ENCODE results near the gene LAMC2. TPM values are rescaled to one million over a fixed set of nuclear protein-coding genes. Genes with fewer than 3 reads are reported as not detected.
"Not testable (repeated sequence)": the region's sequence is repeated elsewhere in the genome, so short reads cannot be mapped to it uniquely, and the experiment has no call there.

Gene LAMC2
- total RNA-seq, 1 donor from 2014 or later, result 0.36 TPM

DNA sequence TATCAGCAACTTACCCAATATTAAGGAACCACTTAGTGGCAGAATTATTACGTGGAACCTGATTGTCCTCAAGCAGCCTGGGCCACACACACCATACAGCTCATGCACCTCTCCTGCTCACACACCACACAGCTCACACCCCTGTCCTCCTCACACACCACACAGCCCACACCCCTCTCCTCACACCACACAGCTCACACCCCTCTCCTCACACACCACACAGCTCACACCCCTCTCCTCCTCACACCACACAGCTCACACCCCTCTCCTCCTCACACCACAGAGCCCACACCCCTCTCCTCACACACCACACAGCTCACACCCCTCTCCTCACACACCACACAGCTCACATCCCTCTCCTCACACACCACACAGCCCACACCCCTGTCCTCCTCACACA, 36.8 kb upstream of the LAMC2 start:
- TF ChIP-seq, protein P1, sequence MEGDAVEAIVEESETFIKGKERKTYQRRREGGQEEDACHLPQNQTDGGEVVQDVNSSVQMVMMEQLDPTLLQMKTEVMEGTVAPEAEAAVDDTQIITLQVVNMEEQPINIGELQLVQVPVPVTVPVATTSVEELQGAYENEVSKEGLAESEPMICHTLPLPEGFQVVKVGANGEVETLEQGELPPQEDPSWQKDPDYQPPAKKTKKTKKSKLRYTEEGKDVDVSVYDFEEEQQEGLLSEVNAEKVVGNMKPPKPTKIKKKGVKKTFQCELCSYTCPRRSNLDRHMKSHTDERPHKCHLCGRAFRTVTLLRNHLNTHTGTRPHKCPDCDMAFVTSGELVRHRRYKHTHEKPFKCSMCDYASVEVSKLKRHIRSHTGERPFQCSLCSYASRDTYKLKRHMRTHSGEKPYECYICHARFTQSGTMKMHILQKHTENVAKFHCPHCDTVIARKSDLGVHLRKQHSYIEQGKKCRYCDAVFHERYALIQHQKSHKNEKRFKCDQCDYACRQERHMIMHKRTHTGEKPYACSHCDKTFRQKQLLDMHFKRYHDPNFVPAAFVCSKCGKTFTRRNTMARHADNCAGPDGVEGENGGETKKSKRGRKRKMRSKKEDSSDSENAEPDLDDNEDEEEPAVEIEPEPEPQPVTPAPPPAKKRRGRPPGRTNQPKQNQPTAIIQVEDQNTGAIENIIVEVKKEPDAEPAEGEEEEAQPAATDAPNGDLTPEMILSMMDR (IDR thresholded peaks at IDR 0.05), result no peak
- TF ChIP-seq EZH2 (IDR thresholded peaks at IDR 0.05) (no peak), EZH2phosphoT487 (IDR thresholded peaks at IDR 0.05) (no peak)
- H2AFZ ChIP-seq (replicated peaks), result no peak overlapping the region
- no peaks in the 10 kb centered on the region for H3K27me3 ChIP-seq
- no peak for DNase-seq (ENCODE audit: low spot score)
- H3K79me2 ChIP-seq (ENCODE audit: low read depth), result no peaks in the 10 kb centered on the region
- H3K4me1 Mint-ChIP-seq, result peaks cover 2% of the 10 kb centered on the region
- H3F3A ChIP-seq (ENCODE audit: low read depth), result no peaks in the 10 kb centered on the region
- no peak overlapping the region for H3K9ac ChIP-seq
- no peak overlapping the region for H3K4me3 Mint-ChIP-seq
- no peak overlapping the region for H3K27ac ChIP-seq
- H3K36me3 ChIP-seq, result no peaks in the 10 kb centered on the region
- H3K9me3 Mint-ChIP-seq, result peaks cover 2% of the 10 kb centered on the region
- no peaks in the 10 kb centered on the region for H3K4me1 ChIP-seq
- H3K9me3 ChIP-seq (ENCODE audit: low read depth), result peaks cover 5% of the 10 kb centered on the region
- H3K4me2 ChIP-seq, result no peak overlapping the region
- no peak overlapping the region for H3K27ac Mint-ChIP-seq
- no peak overlapping the region for H3K4me3 ChIP-seq
- H4K20me1 ChIP-seq (ENCODE audit: low read depth), result no peaks in the 10 kb centered on the region
- H3K27me3 Mint-ChIP-seq (ENCODE audit: insufficient read depth, low read depth), result no peaks in the 10 kb centered on the region
- H3K36me3 Mint-ChIP-seq, result peaks cover 4% of the 10 kb centered on the region

DNA sequence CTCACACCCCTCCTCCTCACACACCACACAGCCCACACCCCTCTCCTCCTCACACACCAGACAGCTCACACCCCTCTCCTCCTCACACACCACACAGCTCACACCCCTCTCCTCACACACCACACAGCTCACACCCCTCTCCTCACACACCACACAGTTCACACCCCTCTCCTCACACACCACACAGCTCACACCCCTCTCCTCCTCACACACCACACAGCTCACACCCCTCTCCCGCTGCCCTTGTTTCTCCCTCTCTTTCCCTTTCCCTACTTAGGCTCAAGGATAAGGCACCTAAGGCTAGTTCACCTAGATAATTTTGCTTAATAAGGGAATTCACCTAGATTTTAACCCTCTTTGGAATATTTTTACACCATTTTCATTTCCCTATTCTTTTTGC, 36.0 kb upstream of the LAMC2 start:
- H3K9me3 ChIP-seq (ENCODE audit: low read depth); DNase-seq (ENCODE audit: low spot score); H3K27me3 ChIP-seq; H3K9me3 Mint-ChIP-seq; H3F3A ChIP-seq (ENCODE audit: low read depth); H4K20me1 ChIP-seq (ENCODE audit: low read depth); H3K9ac ChIP-seq; H3K27ac Mint-ChIP-seq; H3K79me2 ChIP-seq (ENCODE audit: low read depth); H3K4me2 ChIP-seq; H3K36me3 ChIP-seq; H3K36me3 Mint-ChIP-seq; H3K4me3 Mint-ChIP-seq; H3K27me3 Mint-ChIP-seq (ENCODE audit: insufficient read depth, low read depth); H3K27ac ChIP-seq; H2AFZ ChIP-seq (replicated peaks); H3K4me1 ChIP-seq; H3K4me1 Mint-ChIP-seq; H3K4me3 ChIP-seq: not testable (repeated sequence)

DNA sequence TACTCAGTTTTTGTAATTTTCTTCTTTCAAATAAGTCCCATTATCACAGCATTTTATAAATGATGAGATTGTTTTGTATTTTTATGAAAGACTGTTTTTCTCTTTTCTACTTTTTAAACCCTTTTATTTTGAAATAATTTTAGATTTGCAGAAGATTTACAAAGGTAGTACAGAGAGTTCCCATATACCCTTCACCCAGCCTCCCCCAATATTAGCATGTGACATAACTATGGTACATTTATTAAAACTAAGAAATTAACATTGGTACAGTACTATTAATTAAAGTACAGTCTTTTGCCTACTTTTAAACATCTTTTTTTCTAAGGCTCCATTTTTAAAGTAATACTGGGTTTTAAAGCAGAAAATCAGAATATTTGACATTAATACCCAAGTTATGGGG, 35.6 kb upstream of the LAMC2 start:
- H3K27ac Mint-ChIP-seq, result no peak overlapping the region
- H3K36me3 Mint-ChIP-seq, result no peaks in the 10 kb centered on the region
- peaks cover 2% of the 10 kb centered on the region for H3K9me3 Mint-ChIP-seq
- no peak overlapping the region for H3K4me3 Mint-ChIP-seq
- Histone ChIP-seq H3K27ac (no peak overlapping the region), H3K36me3 (no peaks in the 10 kb centered on the region), H4K20me1 (ENCODE audit: low read depth) (no peaks in the 10 kb centered on the region), H3K27me3 (no peaks in the 10 kb centered on the region), H2AFZ (replicated peaks) (no peak overlapping the region), H3K4me2 (no peak overlapping the region), H3F3A (ENCODE audit: low read depth) (no peaks in the 10 kb centered on the region), H3K9me3 (ENCODE audit: low read depth) (peaks cover 5% of the 10 kb centered on the region), H3K79me2 (ENCODE audit: low read depth) (no peaks in the 10 kb centered on the region), H3K4me3 (no peak overlapping the region), H3K4me1 (no peaks in the 10 kb centered on the region), H3K9ac (no peak overlapping the region)
- no peak for TF ChIP-seq EZH2 (IDR thresholded peaks at IDR 0.05)
- TF ChIP-seq, protein P1 (IDR thresholded peaks at IDR 0.05), result no peak
- no peak for TF ChIP-seq EZH2phosphoT487 (IDR thresholded peaks at IDR 0.05)
- no peak for DNase-seq (ENCODE audit: low spot score)
- H3K27me3 Mint-ChIP-seq (ENCODE audit: insufficient read depth, low read depth), result no peaks in the 10 kb centered on the region
- H3K4me1 Mint-ChIP-seq, result peaks cover 2% of the 10 kb centered on the region

DNA sequence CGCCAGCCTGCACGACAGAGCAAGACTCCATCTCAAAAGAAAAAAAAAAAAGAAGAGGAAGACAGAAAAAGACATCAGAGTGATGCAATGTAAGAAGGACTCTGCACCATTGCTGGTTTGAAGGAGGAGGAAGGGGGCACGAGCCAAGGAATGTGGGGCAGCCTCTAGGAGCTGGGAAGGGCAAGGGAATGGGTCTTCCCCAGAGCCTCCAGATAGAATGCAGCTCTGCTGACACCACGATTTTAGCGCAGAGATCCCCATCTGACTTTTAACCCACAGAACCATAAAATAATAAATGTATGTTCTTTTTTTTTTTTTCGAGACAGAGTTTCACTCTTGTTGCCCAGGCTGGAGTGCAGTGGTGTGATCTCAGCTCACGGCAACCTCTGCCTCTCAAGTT, 33.9 kb upstream of the LAMC2 start:
- Histone ChIP-seq H3K27me3 (no peaks in the 10 kb centered on the region), H3K4me1 (no peaks in the 10 kb centered on the region), H3F3A (ENCODE audit: low read depth) (no peaks in the 10 kb centered on the region), H3K9ac (no peak overlapping the region), H3K4me3 (no peak overlapping the region), H2AFZ (replicated peaks) (no peak overlapping the region), H3K36me3 (no peaks in the 10 kb centered on the region), H3K4me2 (no peak overlapping the region), H3K9me3 (ENCODE audit: low read depth) (peaks cover 5% of the 10 kb centered on the region), H4K20me1 (ENCODE audit: low read depth) (no peaks in the 10 kb centered on the region), H3K27ac (no peak overlapping the region), H3K79me2 (ENCODE audit: low read depth) (no peaks in the 10 kb centered on the region)
- Mint-ChIP-seq H3K27ac (no peak overlapping the region), H3K27me3 (ENCODE audit: insufficient read depth, low read depth) (no peaks in the 10 kb centered on the region), H3K9me3 (peaks cover 2% of the 10 kb centered on the region), H3K4me3 (no peak overlapping the region), H3K4me1 (peaks cover 2% of the 10 kb centered on the region), H3K36me3 (peaks cover 1% of the 10 kb centered on the region)
- TF ChIP-seq EZH2phosphoT487 (IDR thresholded peaks at IDR 0.05), result no peak
- no peak for TF ChIP-seq EZH2 (IDR thresholded peaks at IDR 0.05)
- TF ChIP-seq, protein P1 (IDR thresholded peaks at IDR 0.05), result no peak
- no peak for DNase-seq (ENCODE audit: low spot score)

Measured in neural progenitor cell (in vitro differentiated cells).